ENCODE measurements around the gene DNAJB12. TPM values are rescaled to one million over a fixed set of nuclear protein-coding genes. Genes with fewer than 3 reads are reported as not detected.
"Not testable (repeated sequence)": the region's sequence is repeated elsewhere in the genome, so short reads cannot be mapped to it uniquely, and the experiment has no call there.

Gene DNAJB12
- 10 to 100 TPM; 16.6 to 22.1 (median 19.2) TPM for total RNA-seq
- long read RNA-seq, full-length matches to known transcripts = 4 of 9 reads
- long read RNA-seq, partial matches to known transcripts = 2 of 9 reads
- long read RNA-seq, other reads (novel, unspliced or antisense) = 3 of 9 reads

DNA sequence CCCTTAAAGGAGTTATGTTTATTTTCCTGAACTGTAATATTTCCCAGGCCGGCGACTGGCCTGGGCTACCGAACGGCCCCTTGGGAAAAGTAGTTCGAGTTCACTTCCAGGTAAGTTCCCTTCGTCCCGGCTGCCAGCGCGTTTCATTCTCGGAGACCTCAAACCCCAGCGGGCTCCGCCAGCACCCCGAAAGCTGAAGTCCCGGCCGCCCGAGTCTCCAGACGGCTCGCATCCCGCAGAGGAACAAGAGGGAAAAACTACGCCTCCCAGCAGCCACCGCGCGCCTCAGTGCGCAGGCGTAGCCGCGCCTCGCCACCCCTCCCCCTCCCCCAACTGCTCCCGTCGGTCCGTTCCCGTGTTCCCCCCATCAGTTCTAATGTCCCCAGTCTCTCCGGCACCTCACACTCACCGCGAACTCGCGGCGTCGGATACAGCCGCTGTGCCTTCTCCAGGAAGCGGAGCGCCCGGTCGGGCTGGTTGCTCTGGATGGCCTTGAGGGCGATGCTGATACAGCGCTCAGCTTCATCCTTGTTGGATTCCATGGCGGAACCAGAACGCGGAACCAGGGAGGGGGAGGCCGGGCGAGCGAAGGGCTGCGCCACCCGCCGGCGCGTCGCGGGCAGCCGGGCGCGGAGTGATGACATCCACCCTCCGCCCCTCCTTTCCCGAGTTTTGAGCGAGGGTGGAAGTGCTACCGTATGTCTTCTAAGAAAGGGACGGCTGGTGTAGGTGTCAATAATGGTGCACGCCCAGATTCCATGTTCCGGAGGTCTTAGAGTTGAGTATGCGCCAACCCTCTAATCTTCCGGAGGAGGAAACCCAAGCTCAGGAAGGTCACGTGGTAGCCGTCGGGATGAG, at the start of gene DNAJB12:
Gene DNAJB12 (minus strand): TSS at position 564 of the 858 bp plus-strand sequence. CDS start 22 bp downstream, at position 542.
- Histone ChIP-seq H3K27ac (peak within 1 kb of the TSS; percentile 93 to 97 (median 95)), H3K27me3 (no peaks in the 10 kb centered on the region), H3K36me3 (no peaks in the 10 kb centered on the region), H3K4me3 (peak within 1 kb of the TSS; percentile 76 to 98 (median 80)), H3K9me3 (no peaks in the 10 kb centered on the region), H3K4me1 (peaks cover 0 to 19% (median 6%) of the 10 kb centered on the region in 4 donors)
- TF ChIP-seq POLR2A (IDR thresholded peaks at IDR 0.05) = peak; percentile 82
- TF ChIP-seq, protein P1, sequence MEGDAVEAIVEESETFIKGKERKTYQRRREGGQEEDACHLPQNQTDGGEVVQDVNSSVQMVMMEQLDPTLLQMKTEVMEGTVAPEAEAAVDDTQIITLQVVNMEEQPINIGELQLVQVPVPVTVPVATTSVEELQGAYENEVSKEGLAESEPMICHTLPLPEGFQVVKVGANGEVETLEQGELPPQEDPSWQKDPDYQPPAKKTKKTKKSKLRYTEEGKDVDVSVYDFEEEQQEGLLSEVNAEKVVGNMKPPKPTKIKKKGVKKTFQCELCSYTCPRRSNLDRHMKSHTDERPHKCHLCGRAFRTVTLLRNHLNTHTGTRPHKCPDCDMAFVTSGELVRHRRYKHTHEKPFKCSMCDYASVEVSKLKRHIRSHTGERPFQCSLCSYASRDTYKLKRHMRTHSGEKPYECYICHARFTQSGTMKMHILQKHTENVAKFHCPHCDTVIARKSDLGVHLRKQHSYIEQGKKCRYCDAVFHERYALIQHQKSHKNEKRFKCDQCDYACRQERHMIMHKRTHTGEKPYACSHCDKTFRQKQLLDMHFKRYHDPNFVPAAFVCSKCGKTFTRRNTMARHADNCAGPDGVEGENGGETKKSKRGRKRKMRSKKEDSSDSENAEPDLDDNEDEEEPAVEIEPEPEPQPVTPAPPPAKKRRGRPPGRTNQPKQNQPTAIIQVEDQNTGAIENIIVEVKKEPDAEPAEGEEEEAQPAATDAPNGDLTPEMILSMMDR (IDR thresholded peaks at IDR 0.05) = no peak
- intact Hi-C loops (cut with DNase I) = no loop called here
- DNase-seq (peak; percentile 89 to 92 (median 91)), ATAC-seq (peak; percentile 85 to 88 (median 87))
- 0% methylated on average over 21 of the region's 74 CpGs for WGBS (ENCODE audit: insufficient coverage, low coverage, low lambda C conversion rate, missing lambda C conversion rate)

DNA sequence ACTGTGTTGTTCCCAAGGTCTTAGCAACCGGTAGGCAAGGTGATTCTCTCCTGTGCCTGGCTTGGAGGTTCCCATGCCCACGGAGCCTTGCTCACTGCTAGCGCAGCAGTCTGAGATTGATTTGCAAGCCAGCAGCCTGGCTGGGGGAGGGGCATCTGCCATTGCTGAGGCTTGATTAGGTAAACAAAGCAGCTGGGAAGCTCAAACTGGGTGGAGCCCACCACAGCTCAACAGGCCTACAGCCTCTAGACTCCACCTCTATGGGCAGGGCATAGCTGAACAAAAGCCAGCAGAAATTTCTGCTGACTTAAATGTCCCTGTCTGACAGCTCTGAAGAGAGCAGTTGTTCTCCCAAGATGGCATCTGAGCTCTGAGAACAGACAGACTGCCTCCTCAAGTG, 40.9 kb upstream of the DNAJB12 start:
- H3K9me3 ChIP-seq; H3K27me3 ChIP-seq; H3K4me3 ChIP-seq; intact Hi-C loops (cut with DNase I); H3K4me1 ChIP-seq; H3K27ac ChIP-seq; H3K36me3 ChIP-seq: not testable (repeated sequence)
- no CpG with 5 or more reads among the region's 3 CpGs for WGBS (ENCODE audit: insufficient coverage, low coverage, low lambda C conversion rate, missing lambda C conversion rate)
- DNase-seq (peak; percentile 37 to 79 (median 64)), ATAC-seq (peak in 1 of 4 donors; percentile 61)

DNA sequence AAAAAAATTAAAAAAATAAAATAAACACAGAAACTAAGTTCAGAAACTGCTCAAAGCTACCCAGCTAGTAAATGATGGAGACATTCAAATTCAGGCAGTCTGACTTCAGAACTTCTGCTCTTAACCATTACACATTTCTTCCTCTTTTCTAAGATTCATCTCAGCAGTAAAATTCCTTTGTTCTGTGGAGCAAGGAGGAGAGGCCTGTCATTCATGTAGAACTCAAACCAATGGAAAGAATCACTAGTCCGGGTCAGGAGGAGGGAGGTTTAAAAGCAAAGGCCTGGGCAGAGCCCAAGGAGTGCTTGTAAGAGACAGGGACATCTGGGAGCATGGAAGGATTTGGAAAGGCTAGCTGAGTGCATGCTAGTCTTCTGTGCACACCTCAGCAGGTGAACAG, 37.9 kb upstream of the DNAJB12 start:
- Histone ChIP-seq H3K9me3 (no peaks in the 10 kb centered on the region), H3K27me3 (no peaks in the 10 kb centered on the region), H3K4me3 (no peak overlapping the region), H3K36me3 (peaks cover 0 to 20% (median 4%) of the 10 kb centered on the region in 4 donors), H3K4me1 (no peaks in the 10 kb centered on the region), H3K27ac (no peak overlapping the region)
- TF ChIP-seq POLR2A (IDR thresholded peaks at IDR 0.05) = no peak
- TF ChIP-seq, protein P1 (IDR thresholded peaks at IDR 0.05) = no peak
- intact Hi-C loops (cut with DNase I) = no loop called here
- DNase-seq (no peak), ATAC-seq (no peak)
- 83% methylated on average over 1 of the region's 1 CpG for WGBS (ENCODE audit: insufficient coverage, low coverage, low lambda C conversion rate, missing lambda C conversion rate)

DNA sequence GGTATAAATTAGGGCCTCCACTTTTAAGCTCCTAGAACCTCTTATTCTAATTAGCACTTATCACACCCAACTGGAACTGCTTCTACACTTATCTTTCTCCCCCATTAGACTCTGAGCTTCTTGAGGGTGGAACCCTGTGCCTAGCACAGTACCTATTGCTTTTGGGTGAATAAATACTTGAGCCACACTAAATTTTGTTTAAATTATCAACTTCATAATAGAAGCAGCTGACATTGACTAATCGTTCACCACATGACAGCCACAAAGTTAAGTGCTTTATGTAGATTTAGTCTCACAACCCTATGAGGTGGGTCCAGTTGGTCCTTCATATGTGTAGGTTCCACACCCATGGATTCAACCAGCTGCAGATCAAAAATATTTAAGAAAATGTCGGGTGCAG, 36.0 kb upstream of the DNAJB12 start:
- Histone ChIP-seq H3K9me3 (no peaks in the 10 kb centered on the region), H3K4me3 (no peak overlapping the region), H3K27ac (no peak overlapping the region), H3K27me3 (no peaks in the 10 kb centered on the region), H3K36me3 (peaks cover 0 to 20% (median 4%) of the 10 kb centered on the region in 4 donors), H3K4me1 (no peaks in the 10 kb centered on the region)
- no peak for DNase-seq
- intact Hi-C loops (cut with DNase I) = no loop called here
- no peak for ATAC-seq
- TF ChIP-seq POLR2A (IDR thresholded peaks at IDR 0.05) = no peak
- TF ChIP-seq, protein P1 (IDR thresholded peaks at IDR 0.05) = no peak
- WGBS (ENCODE audit: insufficient coverage, low coverage, low lambda C conversion rate, missing lambda C conversion rate) = 86% methylated on average over 2 of the region's 2 CpGs

DNA sequence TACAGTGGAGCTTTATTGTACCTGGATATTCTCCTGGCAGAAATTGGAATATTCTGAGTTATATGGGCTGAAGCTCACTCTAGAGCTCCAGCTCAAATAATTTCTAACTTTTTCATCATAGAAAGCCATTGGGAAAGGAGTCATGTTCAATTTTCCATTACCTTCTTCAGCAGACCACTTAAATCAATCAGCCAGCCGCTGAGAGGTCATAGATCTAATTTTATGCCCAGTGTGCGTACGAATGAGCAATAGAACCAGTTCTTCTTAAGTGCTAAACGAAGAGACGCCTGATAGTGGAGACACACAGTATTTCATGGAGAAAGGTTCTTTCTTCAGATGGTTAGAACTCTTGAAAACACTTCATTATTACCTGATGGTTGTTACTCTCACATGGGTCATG, 35.0 kb upstream of the DNAJB12 start:
- ATAC-seq (no peak), DNase-seq (no peak)
- TF ChIP-seq POLR2A (IDR thresholded peaks at IDR 0.05) = no peak
- TF ChIP-seq, protein P1 (IDR thresholded peaks at IDR 0.05) = no peak
- H3K9me3 ChIP-seq = no peaks in the 10 kb centered on the region
- peaks cover 0 to 20% (median 4%) of the 10 kb centered on the region in 4 donors for H3K36me3 ChIP-seq
- no peaks in the 10 kb centered on the region for H3K27me3 ChIP-seq
- no peak overlapping the region for H3K27ac ChIP-seq
- intact Hi-C loops (cut with DNase I) = no loop called here
- H3K4me1 ChIP-seq = no peaks in the 10 kb centered on the region
- no peak overlapping the region for H3K4me3 ChIP-seq
- WGBS (ENCODE audit: insufficient coverage, low coverage, low lambda C conversion rate, missing lambda C conversion rate) = 99% methylated on average over 5 of the region's 5 CpGs
